ENCODE results near the gene LGALSL.
A peak's percentile ranks its signal among the peaks of the same experiment; 100 is the strongest.
"Not testable (repeated sequence)": the region's sequence is repeated elsewhere in the genome, so short reads cannot be mapped to it uniquely, and the experiment has no call there.

The LGALSL gene

GRCh38 chr2:64442801-64443429, 11.0 kb upstream of the LGALSL start:
- DNase-seq = no peak

GRCh38 chr2:64445970-64446369, 8.0 kb upstream of the LGALSL start:
- not testable (repeated sequence) for DNase-seq

GRCh38 chr2:64447317-64448040, 6.5 kb upstream of the LGALSL start:
- DNase-seq = no peak

- DNase-seq = no peak
Measured at GRCh38 chr2:64448041-64448426, 5.9 kb upstream of the LGALSL start.

DNA sequence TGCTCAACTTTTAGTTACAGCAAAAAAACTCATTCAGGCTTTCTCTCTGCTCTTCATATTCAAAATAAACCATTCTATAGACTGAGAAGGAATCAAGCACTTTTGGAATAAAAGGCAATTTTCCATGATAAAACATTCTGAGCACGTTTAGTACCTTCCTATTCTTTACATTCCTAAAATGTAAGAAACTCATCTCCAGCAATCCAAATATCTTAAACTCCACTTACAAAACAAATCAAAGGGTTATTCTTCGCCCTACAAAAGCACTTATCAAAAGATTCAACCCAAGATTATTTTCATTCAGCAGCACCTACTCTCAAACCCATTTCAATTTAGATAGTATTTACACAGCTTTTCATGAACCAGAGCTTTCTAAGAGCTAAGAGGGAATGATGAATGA, 2.9 kb upstream of the LGALSL start:
- no peak for DNase-seq

DNA sequence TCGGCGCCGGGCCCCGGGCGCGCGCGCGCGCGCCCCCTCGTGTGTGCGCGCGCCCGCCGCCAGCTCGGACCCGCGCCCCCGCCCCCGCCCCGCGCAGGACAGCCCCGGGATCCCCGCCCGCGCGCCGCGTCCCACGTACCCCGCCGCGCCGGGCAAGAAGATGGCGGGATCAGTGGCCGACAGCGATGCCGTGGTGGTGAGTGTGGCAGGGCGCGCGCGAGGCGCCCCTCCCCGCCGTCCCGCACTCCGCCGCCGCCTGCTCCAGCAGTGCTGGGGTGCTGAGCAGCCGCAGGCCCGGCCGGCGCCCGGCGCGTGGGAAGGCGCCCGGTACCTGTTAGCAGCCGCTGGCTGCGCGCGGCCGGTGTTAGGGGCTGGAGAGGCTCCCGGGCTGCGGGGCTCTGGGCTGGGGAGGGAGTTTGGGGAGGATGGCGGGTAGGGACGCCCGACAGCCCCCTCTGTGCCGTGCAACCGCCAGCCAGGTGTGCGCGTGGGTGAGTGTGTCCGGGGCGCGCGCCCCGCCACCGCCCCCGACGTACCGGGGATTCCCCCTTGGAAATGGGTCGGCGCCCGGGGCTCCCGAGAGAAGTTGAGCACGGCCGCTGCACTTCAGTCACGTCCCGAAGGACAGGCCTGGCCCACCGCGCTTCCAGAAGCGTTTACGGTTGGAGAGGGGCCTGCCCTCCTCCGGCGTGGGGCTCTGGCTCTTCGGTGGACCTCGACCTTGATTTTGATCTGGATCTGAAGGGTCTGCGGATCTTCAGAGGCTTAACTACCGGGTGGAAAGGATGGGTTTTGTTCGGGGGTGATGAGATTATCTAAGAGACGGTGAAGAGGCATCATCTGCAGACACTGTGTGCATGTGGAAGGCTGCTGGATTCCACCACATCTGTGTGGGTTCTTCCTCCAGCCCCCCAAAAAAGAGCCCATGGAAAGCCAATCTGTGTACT, 697 bp downstream of the LGALSL start:
- DNase-seq = peak in 4 of 5 donors; percentile 8 to 35 (median 24)

DNA sequence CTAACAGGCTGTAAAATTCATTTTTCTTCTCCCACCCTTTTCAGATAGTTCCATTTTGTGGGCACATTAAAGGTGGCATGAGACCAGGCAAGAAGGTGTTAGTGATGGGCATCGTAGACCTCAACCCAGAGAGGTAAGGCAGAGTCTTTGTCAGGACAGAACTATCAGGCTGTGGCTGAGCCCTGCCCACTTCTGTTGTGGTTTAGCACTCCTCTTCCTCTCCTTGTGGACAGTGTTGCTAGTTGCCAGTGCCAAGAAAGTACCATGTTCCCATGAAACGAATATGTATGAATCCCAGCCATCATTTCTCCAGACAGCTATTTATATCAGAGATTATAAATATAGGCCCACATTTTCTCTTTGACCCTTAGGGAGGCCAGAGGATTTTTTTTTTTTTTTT, 1.6 kb downstream of the LGALSL start:
- DNase-seq = no peak

DNA sequence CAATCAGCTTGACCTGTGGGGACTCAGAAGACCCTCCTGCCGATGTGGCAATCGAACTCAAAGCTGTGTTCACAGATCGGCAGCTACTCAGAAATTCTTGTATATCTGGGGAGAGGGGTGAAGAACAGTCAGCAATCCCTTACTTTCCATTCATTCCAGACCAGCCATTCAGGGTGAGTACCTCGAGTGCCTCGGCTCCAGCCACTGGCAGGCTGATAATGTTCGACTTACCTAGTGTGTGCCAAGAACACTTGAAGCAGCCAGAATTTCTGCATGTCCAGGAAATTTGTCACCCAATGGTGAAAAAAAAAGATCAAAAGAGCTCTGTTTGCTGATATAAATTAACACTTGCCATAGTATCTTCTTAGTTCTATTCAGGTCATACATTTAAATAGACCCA, 2.3 kb downstream of the LGALSL start:
- no peak for DNase-seq

DNA sequence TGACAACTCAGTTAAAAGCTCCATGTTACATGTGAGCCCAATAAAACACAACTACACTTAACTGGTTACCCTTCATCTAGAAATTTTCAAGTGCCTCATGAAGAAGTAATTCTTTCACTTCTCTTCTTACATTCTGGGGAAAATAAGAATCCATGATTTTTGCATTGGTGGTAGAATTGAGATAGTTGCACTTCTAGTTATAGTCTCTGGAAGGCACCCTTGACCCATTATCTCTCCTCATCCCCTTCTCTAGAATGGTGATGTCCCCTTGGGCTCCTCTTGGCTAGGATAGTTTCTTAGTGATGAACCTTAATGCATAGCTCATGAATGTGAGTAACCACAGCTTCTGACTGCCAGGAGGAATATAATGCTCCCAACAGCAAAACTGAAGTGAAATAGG, 3.6 kb downstream of the LGALSL start:
- DNase-seq = no peak

GRCh38 chr2:64459575-64459974, 5.6 kb downstream of the LGALSL start:
- DNase-seq = no peak

- no peak for DNase-seq
Measured at GRCh38 chr2:64460330-64460729, 6.4 kb downstream of the LGALSL start.

- no peak for DNase-seq
Measured at GRCh38 chr2:64461271-64462058, 7.5 kb downstream of the LGALSL start.

DNA sequence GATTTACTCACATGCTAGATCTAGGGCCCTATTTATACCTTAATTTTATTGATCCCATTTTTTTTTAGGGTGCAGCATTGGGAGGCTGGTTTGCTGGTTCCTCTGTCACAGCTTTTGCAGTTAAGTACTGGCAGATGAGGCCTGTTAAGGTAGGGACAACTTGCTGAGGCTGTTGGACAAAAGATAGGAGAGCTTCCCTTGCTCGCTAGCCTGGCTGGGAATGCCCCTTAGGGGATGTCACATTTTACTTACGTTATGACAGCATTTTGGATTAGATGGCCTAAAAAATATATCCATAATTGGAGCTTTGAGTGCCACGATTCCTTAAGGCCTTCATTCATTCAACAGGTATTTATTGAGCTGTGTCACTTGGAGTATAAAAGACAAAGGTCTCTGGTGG, 8.2 kb downstream of the LGALSL start:
- no peak for DNase-seq

GRCh38 chr2:64462940-64463700, 9.2 kb downstream of the LGALSL start:
- DNase-seq = no peak

- DNase-seq = no peak
Measured at GRCh38 chr2:64463781-64464180, 9.8 kb downstream of the LGALSL start.

DNA sequence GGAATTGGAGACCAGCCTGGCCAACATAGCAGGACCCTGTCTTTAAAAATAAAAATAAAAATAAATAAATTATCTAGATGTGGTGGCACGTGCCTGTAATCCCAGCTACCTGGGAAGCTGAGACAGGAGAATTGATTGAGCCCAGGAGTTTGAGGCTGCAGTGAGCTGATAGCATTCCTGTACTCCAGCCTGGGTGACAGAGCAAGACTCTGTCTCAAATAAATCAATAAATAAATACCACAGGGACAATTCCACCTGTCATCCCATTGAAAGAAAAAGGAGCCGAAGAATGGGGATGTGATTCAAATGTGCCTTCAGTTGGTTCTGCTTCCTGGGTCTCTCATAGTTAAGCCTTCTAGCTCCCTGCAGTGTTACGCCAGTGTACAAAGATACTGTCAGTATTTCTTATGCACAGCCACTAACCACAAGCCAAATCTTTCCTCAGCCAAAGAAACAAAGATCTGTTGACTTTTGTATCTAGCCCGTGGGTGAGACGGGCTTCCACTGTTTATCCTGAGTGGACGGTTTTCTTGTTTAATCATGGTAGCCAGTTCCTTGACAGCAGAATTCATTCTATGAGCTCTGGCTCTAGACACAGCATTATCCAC, 12.6 kb downstream of the LGALSL start:
- DNase-seq = no peak

GRCh38 chr2:64467096-64467843, 13.3 kb downstream of the LGALSL start:
- DNase-seq = no peak

GRCh38 chr2:64469261-64469660, 15.3 kb downstream of the LGALSL start:
- no peak for DNase-seq

GRCh38 chr2:64470071-64470470, 16.1 kb downstream of the LGALSL start:
- DNase-seq = no peak

GRCh38 chr2:64470766-64471295, 16.9 kb downstream of the LGALSL start:
- DNase-seq = no peak
